ENCODE results near the gene SYTL3.

SYTL3 gene

GRCh38 chr6:158703837-158704822 is 54.3 kb downstream of the SYTL3 start:
- Histone ChIP-seq H3K4me2 (ENCODE audit: low read length) (peak overlapping the region; percentile 88), H3K9me3 (ENCODE audit: low read length) (no peaks in the 10 kb centered on the region), H3F3A (ENCODE audit: insufficient read depth, low read length) (no peaks in the 10 kb centered on the region; the same call in 1 of the 2 replicates), H3K36me3 (ENCODE audit: insufficient read depth, low read length) (no peaks in the 10 kb centered on the region), H3K4me1 (ENCODE audit: insufficient read depth, low read length, severe bottlenecking) (peaks cover 51% of the 10 kb centered on the region), H3K27ac (ENCODE audit: low read depth, low read length, poor library complexity, severe bottlenecking) (no peak overlapping the region), H3K79me2 (ENCODE audit: insufficient read depth, low read length) (no peaks in the 10 kb centered on the region), H3K9ac (ENCODE audit: low read length) (peak overlapping the region; percentile 57), H3K9me2 (ENCODE audit: low read depth, low read length) (no peaks in the 10 kb centered on the region), H4K20me1 (ENCODE audit: insufficient read depth, low read length) (no peaks in the 10 kb centered on the region), H3K4me3 (ENCODE audit: low read depth, low read length, poor library complexity, severe bottlenecking) (peak overlapping the region; percentile 54), H3K27me3 (ENCODE audit: insufficient read depth, low read length) (no peaks in the 10 kb centered on the region), H2AFZ (ENCODE audit: low read length) (peak overlapping the region; percentile 67; the same call in 1 of the 2 replicates)
- TF ChIP-seq, protein P1, sequence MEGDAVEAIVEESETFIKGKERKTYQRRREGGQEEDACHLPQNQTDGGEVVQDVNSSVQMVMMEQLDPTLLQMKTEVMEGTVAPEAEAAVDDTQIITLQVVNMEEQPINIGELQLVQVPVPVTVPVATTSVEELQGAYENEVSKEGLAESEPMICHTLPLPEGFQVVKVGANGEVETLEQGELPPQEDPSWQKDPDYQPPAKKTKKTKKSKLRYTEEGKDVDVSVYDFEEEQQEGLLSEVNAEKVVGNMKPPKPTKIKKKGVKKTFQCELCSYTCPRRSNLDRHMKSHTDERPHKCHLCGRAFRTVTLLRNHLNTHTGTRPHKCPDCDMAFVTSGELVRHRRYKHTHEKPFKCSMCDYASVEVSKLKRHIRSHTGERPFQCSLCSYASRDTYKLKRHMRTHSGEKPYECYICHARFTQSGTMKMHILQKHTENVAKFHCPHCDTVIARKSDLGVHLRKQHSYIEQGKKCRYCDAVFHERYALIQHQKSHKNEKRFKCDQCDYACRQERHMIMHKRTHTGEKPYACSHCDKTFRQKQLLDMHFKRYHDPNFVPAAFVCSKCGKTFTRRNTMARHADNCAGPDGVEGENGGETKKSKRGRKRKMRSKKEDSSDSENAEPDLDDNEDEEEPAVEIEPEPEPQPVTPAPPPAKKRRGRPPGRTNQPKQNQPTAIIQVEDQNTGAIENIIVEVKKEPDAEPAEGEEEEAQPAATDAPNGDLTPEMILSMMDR (IDR thresholded peaks at IDR 0.05; ENCODE audit: low read length), result peak; percentile 99
- TF ChIP-seq EZH2 (IDR thresholded peaks at IDR 0.05; ENCODE audit: borderline replicate concordance, low read length), result no peak

DNA sequence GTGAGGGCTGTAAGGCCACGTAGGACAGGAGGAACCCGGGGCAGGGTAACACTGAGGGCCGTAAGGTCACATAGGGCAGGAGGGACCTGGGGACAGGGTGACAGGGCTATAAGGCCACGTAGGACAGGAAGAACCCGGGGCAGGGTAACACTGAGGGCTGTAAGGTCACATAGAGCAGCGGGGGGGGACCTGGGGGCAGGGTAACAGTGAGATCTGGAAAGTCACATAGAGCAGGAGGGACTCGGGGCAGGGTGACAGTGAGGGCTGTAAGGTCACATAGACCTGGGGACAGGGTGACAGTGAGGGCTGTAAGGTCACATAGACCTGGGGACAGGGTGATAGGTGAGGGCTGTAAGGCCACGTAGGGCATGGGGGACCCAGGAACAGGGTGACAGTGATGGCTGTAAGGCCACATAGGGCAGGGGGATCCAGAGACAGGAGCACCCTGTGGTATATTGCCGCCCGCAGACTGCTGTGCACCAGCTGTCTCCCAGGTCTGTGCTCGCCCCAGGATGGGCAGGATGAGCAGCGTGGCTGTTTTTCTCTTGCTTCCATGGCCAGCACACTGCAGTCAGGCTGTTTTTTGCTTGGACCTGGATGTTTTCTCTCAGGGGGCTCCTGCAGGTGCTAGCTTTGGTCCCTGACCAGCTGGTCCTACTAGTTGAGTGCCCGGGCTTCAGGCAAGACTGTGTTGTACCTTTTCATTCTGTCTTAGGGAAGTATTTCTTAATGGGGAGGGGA is 55.7 kb downstream of the SYTL3 start:
- no peaks in the 10 kb centered on the region for H3K79me2 ChIP-seq (ENCODE audit: insufficient read depth, low read length)
- H3K27ac ChIP-seq (ENCODE audit: low read depth, low read length, poor library complexity, severe bottlenecking), result peak overlapping the region; percentile 65
- H3K27me3 ChIP-seq (ENCODE audit: insufficient read depth, low read length), result no peaks in the 10 kb centered on the region
- TF ChIP-seq, protein P1 (IDR thresholded peaks at IDR 0.05; ENCODE audit: low read length), result no peak
- TF ChIP-seq EZH2 (IDR thresholded peaks at IDR 0.05; ENCODE audit: borderline replicate concordance, low read length), result no peak
- H3K4me2 ChIP-seq (ENCODE audit: low read length), result peak overlapping the region; percentile 25; the same call in 1 of the 2 replicates
- no peak overlapping the region for H3K4me3 ChIP-seq (ENCODE audit: low read depth, low read length, poor library complexity, severe bottlenecking)
- H3F3A ChIP-seq (ENCODE audit: insufficient read depth, low read length), result no peaks in the 10 kb centered on the region; the same call in 1 of the 2 replicates
- H3K36me3 ChIP-seq (ENCODE audit: insufficient read depth, low read length), result no peaks in the 10 kb centered on the region
- no peak overlapping the region for H2AFZ ChIP-seq (ENCODE audit: low read length)
- no peak overlapping the region for H3K9ac ChIP-seq (ENCODE audit: low read length)
- peaks cover 51% of the 10 kb centered on the region for H3K4me1 ChIP-seq (ENCODE audit: insufficient read depth, low read length, severe bottlenecking)
- no peaks in the 10 kb centered on the region for H3K9me3 ChIP-seq (ENCODE audit: low read length)
- no peaks in the 10 kb centered on the region for H3K9me2 ChIP-seq (ENCODE audit: low read depth, low read length)
- H4K20me1 ChIP-seq (ENCODE audit: insufficient read depth, low read length), result no peaks in the 10 kb centered on the region

DNA sequence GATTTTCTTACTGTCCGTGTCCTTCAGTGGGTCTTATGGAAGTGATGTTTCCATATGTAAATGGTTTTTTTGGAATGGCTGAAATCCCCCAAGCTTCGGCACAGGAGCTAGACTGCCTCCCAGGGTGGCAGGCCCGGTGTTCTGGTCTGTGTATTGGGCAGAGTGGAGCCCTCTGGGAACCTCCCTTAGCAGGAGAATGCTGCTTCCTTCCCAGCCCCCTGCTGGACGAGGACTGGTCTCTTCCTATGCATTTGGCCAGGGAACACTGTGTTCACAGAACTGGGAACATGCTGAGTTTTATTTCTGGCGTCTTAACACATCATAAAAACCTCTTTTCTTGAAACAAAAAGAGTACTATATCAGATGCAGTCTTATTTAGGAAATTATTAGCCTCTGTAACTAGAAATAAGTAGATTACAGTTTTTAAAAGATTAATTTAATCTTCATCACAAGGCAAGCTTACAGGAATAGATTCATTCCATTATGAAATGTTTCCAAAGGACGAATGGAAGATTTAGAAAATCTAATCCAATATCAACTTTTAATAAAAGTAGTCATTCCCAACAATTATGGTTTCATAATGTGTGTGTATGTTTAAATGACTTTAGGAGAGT is 56.6 kb downstream of the SYTL3 start:
- Histone ChIP-seq H3F3A (ENCODE audit: insufficient read depth, low read length) (no peaks in the 10 kb centered on the region; the same call in 1 of the 2 replicates), H3K79me2 (ENCODE audit: insufficient read depth, low read length) (no peaks in the 10 kb centered on the region), H3K4me1 (ENCODE audit: insufficient read depth, low read length, severe bottlenecking) (peaks cover 51% of the 10 kb centered on the region), H3K4me3 (ENCODE audit: low read depth, low read length, poor library complexity, severe bottlenecking) (no peak overlapping the region), H4K20me1 (ENCODE audit: insufficient read depth, low read length) (no peaks in the 10 kb centered on the region), H3K9me3 (ENCODE audit: low read length) (no peaks in the 10 kb centered on the region), H3K9me2 (ENCODE audit: low read depth, low read length) (no peaks in the 10 kb centered on the region), H3K9ac (ENCODE audit: low read length) (no peak overlapping the region; the same call in 1 of the 2 replicates), H3K27ac (ENCODE audit: low read depth, low read length, poor library complexity, severe bottlenecking) (peak overlapping the region; percentile 65), H3K4me2 (ENCODE audit: low read length) (no peak overlapping the region), H2AFZ (ENCODE audit: low read length) (no peak overlapping the region), H3K36me3 (ENCODE audit: insufficient read depth, low read length) (no peaks in the 10 kb centered on the region), H3K27me3 (ENCODE audit: insufficient read depth, low read length) (no peaks in the 10 kb centered on the region)
- TF ChIP-seq, protein P1 (IDR thresholded peaks at IDR 0.05; ENCODE audit: low read length), result peak; percentile 21; the same call in 1 of the 2 replicates
- TF ChIP-seq EZH2 (IDR thresholded peaks at IDR 0.05; ENCODE audit: borderline replicate concordance, low read length), result no peak
